ENCODE measurements around the gene RIMS1. TPM values are rescaled to one million over a fixed set of nuclear protein-coding genes. Genes with fewer than 3 reads are reported as not detected.
"Not testable (repeated sequence)": the region's sequence is repeated elsewhere in the genome, so short reads cannot be mapped to it uniquely, and the experiment has no call there.

Gene RIMS1
- total RNA-seq, 1 donor from 2014 or later, result not detected

GRCh38 chr6:71977884-71978283 lies 91.5 kb downstream of the RIMS1 start:
- intact Hi-C loops (cut with micrococcal nuclease), result no loop called here

GRCh38 chr6:71979911-71980310 lies 93.6 kb downstream of the RIMS1 start:
- intact Hi-C loops (cut with micrococcal nuclease), result no loop called here

GRCh38 chr6:71982389-71982788 lies 96.0 kb downstream of the RIMS1 start:
- intact Hi-C loops (cut with micrococcal nuclease), result no loop called here

DNA sequence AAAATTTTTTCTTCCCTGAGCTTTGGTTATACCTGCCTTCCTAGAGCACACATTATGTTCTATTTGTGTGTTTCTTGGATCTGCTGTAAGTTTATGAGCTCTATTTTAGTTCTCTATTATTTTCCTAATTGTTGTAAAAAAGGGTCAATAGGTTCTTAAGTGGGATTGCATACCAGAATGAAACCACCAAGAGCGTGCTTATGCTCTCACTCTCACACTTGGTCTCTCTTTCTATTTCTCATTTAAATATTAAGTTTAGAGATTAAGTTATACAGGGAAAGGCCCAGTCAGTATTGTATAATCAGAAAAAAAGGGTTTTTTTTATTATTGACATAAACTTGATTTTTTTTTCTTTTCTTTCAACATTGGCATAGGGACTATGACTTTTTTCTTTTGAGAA lies 96.8 kb downstream of the RIMS1 start:
- intact Hi-C loops (cut with micrococcal nuclease), result no loop called here

GRCh38 chr6:71994705-71995271 lies 108.4 kb downstream of the RIMS1 start:
- intact Hi-C loops (cut with micrococcal nuclease), result no loop called here

DNA sequence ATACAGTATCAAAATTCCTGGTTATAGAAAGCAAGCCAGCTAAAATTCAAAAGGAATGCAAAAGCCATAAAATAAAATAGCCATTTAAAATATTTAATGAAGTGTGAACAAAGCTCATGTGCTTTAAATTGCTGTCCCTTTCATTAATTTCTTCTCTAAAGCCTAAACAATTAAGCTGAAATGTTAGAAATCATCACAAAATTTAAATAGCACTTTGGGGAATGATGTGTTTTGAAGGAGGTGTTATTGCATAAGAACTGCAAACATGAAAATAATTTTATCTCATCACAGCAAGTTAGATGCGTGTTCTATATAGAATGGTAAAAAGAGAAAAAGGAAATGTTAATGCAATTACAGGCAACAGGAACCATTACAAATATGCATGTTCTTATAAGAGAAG lies 111.0 kb downstream of the RIMS1 start:
- intact Hi-C loops (cut with micrococcal nuclease), result no loop called here

- intact Hi-C loops (cut with micrococcal nuclease), result no loop called here
Observed at GRCh38 chr6:72002415-72002814, 116.1 kb downstream of the RIMS1 start.

GRCh38 chr6:72006591-72006990 lies 120.2 kb downstream of the RIMS1 start:
- intact Hi-C loops (cut with micrococcal nuclease), result not testable (repeated sequence)

- intact Hi-C loops (cut with micrococcal nuclease), result no loop called here
Observed at GRCh38 chr6:72022830-72023229, 136.5 kb downstream of the RIMS1 start.

DNA sequence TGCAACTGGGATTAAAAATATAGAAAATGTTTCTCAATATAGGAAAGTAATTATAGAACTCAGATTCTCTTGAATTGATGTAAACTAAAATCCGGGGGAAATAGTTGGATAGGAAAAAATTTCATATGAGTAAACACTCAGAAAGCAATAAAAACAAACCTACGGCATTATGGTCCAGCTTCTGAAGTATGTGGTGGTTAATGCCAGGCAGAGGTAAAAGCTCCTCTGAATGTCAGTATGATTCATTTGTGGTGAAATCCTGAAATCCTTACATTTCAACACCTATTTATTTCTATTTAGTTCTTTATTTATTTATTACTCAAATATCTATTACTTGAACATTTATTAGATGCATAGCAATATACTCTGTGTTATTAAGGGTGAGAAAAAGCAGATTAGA lies 145.1 kb downstream of the RIMS1 start:
- intact Hi-C loops (cut with micrococcal nuclease), result no loop called here

GRCh38 chr6:72032086-72032485 lies 145.7 kb downstream of the RIMS1 start:
- intact Hi-C loops (cut with micrococcal nuclease), result no loop called here

- intact Hi-C loops (cut with micrococcal nuclease), result no loop called here
Observed at GRCh38 chr6:72035486-72035885, 149.1 kb downstream of the RIMS1 start.

DNA sequence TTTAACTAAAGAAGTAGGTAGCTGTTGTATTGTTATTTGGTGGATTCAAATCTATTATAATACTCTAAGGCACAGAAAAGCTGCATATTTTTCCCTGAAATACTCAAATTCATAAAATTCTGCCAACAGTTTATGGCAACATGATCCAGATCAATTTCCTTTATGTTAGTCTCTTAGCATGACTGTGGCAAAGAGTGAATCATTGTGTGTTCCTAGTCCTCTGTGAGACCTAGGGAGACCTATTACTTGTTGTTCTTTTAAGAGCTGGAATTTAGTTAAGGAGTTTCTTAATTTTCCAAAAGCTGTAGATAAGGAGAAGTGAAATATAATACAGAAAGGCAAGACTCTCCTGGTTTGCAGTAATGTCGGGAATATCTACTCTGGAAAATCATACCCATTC lies 149.6 kb downstream of the RIMS1 start:
- intact Hi-C loops (cut with micrococcal nuclease), result no loop called here

DNA sequence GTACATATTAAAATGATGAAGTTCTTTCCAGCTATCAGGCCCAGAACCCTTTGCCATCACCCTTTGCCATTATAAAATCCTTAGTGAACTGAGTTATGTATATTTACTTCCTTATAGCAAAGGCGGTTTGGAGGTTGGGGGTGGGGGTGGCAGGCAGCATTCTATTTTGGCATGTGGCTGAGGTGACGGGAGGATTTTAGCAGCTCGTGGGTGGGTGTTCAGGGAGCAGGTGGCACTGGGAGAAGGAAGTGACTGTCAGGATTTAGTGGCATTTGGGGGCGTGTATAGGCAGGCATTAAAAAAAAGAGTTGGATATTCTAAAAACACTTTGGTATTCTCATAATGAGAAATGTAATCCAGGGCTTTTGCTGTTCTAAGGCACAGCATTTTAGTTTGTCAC lies 150.7 kb downstream of the RIMS1 start:
- intact Hi-C loops (cut with micrococcal nuclease), result no loop called here

GRCh38 chr6:72040111-72040510 lies 153.8 kb downstream of the RIMS1 start:
- intact Hi-C loops (cut with micrococcal nuclease), result no loop called here

- intact Hi-C loops (cut with micrococcal nuclease), result no loop called here
Observed at GRCh38 chr6:72042088-72042487, 155.7 kb downstream of the RIMS1 start.

DNA sequence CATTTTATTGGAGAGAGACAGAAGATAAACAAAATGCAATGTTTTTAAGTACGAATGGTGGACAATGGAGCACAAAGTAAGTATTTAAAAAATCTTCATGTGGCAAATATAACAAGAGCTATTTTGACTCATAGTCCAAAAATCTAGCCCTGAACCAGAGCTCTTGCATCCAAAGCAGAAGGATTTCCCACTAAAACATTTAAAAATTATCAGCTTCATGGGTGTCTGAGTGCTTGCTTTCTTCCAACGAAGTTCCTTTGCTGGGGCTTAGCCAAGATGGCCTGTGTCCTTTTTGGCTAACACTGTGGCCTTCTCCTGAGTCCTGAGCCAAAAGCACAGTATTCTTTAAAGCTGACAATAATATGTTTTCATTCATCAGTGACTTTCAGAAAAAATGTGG lies 161.7 kb downstream of the RIMS1 start:
- intact Hi-C loops (cut with micrococcal nuclease), result no loop called here

GRCh38 chr6:72049376-72049775 lies 163.0 kb downstream of the RIMS1 start:
- intact Hi-C loops (cut with micrococcal nuclease), result no loop called here

- intact Hi-C loops (cut with micrococcal nuclease), result no loop called here
Observed at GRCh38 chr6:72061286-72061685, 174.9 kb downstream of the RIMS1 start.

DNA sequence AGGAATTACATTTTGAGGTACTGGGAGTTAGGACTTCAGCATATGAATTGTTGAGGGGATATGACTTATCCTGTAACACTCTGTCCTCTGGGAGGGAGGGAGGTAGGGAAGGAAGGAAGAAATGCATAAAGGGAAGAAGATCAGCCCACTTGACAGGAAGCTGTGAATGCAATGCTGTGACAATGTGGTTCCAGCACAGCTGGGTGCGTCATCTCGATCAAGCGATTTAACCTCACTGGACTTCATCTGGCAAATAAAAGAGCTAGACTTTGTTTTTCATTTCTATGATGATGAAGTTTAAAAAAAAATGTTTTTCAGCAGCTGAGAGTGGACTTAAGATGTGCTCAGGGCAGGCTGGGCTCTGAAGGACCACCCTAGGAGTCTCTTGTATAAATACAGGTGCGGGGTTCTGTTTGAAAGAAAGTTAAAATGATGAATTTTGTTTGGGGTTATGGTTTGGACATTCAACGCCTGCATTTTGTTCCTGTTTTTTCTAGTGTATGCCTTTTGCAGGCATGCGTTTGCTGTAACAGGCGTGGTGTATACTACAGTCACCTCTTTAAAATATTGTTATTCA lies 178.1 kb downstream of the RIMS1 start:
- intact Hi-C loops (cut with micrococcal nuclease), result no loop called here

- intact Hi-C loops (cut with micrococcal nuclease), result no loop called here
Observed at GRCh38 chr6:72078096-72078495, 191.7 kb downstream of the RIMS1 start.

DNA sequence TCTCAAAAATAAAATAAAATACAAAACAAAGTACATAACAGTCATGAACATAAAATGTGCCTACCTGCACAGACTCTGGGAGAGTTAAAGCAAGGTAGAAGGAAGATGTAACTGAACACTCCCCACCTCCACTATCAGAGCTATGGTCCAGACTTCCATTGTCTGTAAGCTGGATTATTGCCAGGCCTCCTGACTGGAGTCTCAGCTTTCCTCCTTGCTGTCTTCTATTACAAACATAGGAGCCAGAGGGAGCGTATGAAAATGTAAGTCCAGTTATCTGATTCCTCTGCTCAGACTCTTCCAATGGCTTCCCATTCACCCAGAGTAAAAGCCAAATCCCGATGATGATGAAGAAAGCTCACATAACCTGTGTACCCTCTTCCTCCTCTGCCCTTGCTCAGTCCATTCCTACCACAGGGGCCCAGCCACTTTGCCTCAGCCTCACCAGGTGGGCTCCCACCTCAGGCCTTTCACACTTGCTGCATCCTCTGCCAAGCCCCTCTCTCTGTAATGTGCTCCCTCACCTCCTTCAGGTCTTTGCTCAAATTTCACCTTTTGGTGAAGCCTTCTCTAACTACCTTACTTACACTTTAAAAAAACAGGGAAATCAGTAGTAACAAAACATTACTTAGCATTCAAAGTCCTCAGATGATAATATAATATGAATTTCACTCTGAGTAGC lies 194.1 kb downstream of the RIMS1 start:
- intact Hi-C loops (cut with micrococcal nuclease), result no loop called here

DNA sequence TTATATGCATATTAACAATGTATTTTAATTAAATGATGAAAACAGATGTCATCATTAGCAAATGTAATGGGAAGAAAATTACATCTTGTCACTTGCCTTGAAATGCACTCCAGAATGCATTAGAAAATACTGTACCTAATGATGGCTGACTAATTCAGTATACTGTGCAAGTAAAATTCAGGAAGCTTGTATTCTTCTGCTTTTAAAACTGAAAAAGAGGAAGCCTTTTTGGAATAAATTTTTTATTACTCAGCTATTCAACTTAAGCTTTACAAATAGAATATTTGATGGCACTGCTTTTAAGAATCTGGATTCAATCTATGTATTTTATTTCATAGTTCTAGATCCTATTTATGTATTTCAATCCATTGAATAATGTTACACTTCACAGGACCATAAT lies 195.5 kb downstream of the RIMS1 start:
- intact Hi-C loops (cut with micrococcal nuclease), result no loop called here

All from T-helper 1 cell treated with Interleukin-12 subunit alpha and Interleukin-12 subunit beta and Interleukin-4 antibody, amounts not matched to agents 30 ng/mL and 1 ng/mL, for 36 hours (primary cell).